LoVo (cell line): Measurements from ENCODE around the gene FOXE3.
"Not testable (repeated sequence)": the region's sequence is repeated elsewhere in the genome, so short reads cannot be mapped to it uniquely, and the experiment has no call there.

Experiments used
- DNase-seq: peaks from one replicate; pipeline ENCODE4 v3.0.0-alpha.2; 2016; ENCODE audit warnings: low spot score

The FOXE3 gene

DNA sequence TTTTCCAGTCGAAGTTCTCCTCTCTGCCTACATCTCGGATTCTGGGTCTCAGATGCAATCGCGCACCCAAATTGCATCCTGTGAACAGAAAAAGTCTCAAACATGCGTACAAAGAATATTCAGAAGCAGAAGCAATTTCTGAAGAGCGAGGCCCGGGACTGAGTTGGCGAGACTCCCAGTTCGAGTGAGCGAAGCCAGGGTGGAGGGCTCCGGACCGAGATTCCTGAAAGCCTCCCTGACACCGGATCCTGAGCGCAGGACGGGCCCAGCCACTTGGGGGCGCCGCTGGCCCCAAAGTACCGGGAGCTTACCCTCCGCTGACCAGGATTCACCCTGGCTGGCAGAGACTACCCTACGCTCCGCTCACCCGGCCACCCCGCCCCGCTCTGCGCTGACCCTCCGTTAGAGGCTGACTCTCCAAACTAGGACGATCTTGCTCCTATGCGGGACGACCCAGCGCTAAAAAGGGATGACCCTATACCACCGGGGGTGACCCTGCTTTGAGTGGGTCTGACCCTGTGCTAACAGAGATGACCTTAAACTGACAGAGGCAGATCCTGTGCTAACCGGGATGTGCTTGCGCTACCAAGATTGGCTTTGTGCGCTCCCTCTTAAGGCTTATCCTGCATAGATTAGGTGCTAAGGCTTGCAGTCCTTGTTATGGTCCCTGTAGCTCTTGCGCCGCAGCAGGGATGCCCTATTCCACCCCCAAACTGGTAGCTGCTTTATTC is 33.9 kb downstream of the FOXE3 start:
- DNase-seq = no peak

DNA sequence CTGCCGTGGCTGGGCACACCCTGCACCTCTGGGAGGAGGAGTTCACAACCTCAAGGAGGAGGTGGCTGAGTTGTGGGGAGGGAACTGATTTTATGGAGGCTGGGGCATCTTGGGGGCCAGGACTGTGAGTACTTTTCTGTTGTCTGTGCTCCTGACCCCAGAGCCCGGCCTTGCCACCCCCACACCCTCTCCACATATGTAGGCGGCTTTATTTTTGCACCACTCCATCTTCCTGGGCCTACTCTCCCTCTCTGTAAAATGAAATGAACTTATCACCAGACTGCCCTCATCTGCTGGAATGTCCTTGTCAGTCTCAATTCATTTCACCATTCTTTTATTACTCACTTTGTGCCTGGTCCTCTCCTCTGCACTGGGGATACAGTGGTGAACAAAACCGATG is 34.5 kb downstream of the FOXE3 start:
- no peak for DNase-seq

DNA sequence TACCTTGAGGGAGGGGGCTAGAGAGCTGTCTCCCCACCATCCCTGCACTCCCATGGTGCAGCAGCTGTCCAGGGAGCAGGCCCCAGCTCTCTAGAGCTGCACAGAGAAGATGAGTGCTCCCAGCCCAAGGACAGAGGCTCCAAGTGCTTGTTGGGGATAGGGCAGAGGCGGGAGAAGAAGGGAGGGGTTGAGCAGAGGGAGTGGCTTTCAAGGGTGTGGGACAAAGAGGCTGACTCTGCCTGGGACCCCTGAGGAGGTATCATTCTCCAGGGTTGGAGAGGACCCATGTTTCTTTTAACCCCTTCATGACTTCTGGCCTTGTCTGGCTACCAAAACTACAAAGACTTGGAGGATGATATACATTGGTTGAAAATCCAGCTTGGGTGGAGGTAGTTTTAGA is 36.3 kb downstream of the FOXE3 start:
- no peak for DNase-seq

DNA sequence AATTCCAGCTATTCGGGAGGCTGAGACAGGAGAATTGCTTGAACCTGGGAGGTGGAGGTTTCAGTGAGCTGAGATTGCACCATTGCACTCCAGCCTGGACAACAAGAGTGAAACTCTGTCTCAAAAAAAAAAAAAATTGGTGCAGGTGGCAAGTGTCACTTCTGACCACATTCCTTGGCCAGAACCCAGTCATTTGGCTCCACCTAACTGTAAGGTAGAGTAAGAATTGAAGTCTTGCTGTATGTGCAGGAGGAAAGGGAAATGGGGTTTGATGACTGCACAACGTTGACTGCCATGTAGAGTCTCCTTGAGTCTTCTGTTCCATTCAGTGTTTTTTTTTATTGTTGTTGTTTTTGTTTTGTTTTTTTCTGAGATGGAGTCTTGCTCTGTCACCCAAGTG is 37.8 kb downstream of the FOXE3 start:
- not testable (repeated sequence) for DNase-seq

DNA sequence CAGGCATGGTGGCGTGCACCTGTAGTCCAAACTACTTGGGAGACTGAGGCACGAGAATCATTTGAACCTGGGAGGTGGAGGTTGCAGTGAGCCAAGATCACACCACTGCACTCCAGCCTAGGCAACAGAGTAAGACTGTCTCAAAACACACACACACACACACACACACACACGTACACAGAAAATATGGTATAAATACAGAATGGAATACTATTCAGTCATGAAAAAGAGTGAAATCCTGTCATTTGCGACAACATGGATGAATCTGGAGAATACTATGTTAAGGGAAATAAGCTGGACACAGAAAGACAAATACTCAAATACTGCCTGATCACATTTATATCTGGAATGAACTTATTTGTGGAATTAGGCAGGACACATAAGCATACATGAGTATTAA is 40.2 kb downstream of the FOXE3 start:
- no peak for DNase-seq

DNA sequence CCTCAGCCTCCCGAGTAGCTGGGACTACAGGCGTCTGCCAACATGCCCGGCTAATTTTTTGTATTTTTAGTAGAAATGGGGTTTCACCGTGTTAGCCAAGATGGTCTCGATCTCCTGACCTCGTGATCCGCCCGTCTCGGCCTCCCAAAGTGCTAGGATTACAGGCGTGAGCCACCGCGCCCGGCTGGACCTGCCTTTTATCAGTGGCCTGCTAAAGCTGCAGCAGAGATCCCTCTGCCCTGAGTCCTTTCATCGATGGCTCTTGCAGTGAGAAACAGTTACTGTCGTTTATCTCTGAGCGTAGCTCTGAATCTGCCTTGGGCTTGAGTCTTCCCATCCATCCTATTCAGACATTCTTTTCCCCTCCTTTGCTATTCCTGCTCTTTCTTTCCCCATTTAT is 41.5 kb downstream of the FOXE3 start:
- not testable (repeated sequence) for DNase-seq

DNA sequence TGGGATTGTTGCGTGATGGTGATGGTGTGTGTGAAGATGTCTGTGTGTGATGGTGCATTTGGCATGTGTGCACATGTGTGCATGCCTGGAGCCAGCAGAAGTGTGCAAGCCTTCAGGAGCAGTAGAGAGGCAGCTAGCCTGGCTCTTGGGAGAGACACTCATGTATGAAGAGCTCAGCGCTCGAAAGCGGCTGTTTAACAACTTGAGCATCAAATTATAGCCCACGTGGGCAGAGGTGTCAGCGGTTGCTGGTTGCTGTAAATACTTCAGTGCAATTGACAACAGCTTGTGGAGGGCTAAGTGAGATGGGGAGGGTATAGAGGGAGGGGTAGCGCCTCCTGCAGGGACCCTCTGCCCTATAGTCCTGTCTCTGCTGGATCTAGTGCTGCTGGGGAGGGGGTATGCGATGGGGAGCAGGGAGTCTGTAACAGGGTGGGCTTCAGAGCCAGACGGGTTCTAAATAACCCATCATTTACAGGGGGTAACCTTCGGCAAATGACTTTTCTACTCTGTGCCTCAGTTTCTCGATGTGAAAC is 43.2 kb downstream of the FOXE3 start:
- no peak for DNase-seq

DNA sequence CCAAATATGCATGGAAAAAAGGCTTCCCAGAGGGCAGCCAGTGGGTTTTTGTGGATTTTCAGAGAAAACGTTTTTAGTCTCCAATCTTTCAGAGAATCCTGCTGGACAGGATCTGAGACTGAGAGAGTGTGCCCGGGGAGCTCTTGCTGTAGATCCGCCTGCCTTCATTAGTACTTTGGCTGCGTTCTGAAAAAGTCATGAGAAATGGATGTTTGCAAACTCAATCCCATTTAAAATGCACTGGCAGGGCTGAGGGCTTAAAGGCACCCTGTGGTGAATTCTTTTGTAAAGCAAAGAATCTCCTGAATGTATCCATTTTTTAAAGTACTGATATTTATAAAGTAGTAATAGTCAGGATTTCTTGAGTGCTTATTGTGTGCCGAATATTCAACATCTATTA is 44.0 kb downstream of the FOXE3 start:
- no peak for DNase-seq

DNA sequence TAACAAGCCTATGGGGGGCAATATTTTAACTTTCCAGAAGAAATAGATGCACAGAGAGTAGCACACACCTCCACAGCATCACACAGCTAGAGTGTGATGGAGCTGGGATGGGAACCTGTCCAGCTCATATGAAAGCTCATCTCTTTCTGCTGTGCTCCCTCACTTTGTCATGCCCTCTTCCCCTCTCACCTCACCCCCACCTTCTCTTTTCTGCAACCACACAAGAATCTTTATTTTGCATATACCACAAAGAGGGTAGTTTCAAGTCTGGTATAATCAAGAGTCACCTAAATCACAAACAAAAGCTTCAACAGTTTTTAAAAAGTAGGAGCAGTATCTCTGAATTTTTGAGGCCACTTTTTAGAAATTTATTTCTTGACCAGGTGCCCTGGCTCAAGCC is 44.4 kb downstream of the FOXE3 start:
- DNase-seq = no peak

DNA sequence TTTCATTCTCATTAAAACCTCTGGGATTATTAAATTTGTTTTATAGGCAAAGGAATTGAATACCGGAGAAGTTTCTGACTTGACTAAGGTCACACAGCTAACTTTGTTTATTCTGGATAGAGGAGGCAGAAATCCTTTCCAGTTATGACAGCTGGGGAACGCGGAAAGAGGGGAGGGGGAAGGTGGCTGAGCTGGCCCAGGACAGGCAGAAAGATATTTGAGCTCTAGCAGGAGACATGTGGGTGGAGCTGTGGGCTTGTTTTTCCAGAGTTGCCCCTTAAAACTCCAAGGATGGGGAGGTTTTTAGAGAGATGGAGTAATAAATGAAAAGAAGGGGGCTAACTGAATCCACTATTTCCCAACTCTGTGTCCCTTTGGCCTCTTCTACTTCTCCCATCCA is 49.5 kb downstream of the FOXE3 start:
- DNase-seq = no peak
